Smooth muscle cell (in vitro differentiated cells): ENCODE data around the gene KYAT1. TPM values are rescaled to one million over a fixed set of nuclear protein-coding genes. Genes with fewer than 3 reads are reported as not detected.

Experiments used
- DNase-seq: peaks from one replicate; lab custom pipeline; 2025; ENCODE audit not compliant: unreplicated experiment; lab: John Stamatoyannopoulos, UW
- H2AFZ ChIP-seq: fragments of 200-600 bp; sonication (generic); 2 replicates; pipeline ENCODE4 v1.6.0; 2016; ENCODE audit warnings: antibody characterized with exemption, low read depth, mild to moderate bottlenecking
- H3F3A ChIP-seq: fragments of 200-600 bp; sonication (generic); 2 replicates; pipeline ENCODE4 v1.6.0; 2017; ENCODE audit warnings: antibody characterized with exemption, low read depth
- H3K27ac ChIP-seq: fragments of 200-600 bp; sonication (generic); 2 replicates; pipeline ENCODE4 v1.5.1; 2016; ENCODE audit warnings: low read depth, mild to moderate bottlenecking
- H3K27me3 ChIP-seq: fragments of 200-600 bp; sonication (generic); 2 replicates; pipeline ENCODE4 v1.6.1; 2016; ENCODE audit warnings: low read depth, mild to moderate bottlenecking
- H3K36me3 ChIP-seq: fragments of 200-600 bp; sonication (generic); 2 replicates; pipeline ENCODE4 v1.5.1; 2016; ENCODE audit warnings: low read depth
- H3K4me1 ChIP-seq: fragments of 200-600 bp; sonication (generic); 2 replicates; pipeline ENCODE4 v1.5.1; 2016; ENCODE audit warnings: low read depth
- H3K4me2 ChIP-seq: fragments of 200-600 bp; sonication (generic); 2 replicates; pipeline ENCODE4 v1.6.0; 2016; ENCODE audit warnings: mild to moderate bottlenecking
- H3K4me3 ChIP-seq: fragments of 200-600 bp; sonication (generic); 2 replicates; pipeline ENCODE4 v1.5.1; 2016; ENCODE audit warnings: mild to moderate bottlenecking
- H3K79me2 ChIP-seq: fragments of 200-600 bp; sonication (generic); 2 replicates; pipeline ENCODE4 v1.6.0; 2016; ENCODE audit warnings: low read depth, mild to moderate bottlenecking
- H3K9ac ChIP-seq: fragments of 200-600 bp; sonication (generic); 2 replicates; pipeline ENCODE4 v1.6.0; 2016; ENCODE audit warnings: low read depth
- H3K9me3 ChIP-seq: fragments of 200-600 bp; sonication (generic); replicated peaks from 2 replicates; pipeline ENCODE4 v1.5.1; 2016; ENCODE audit warnings: low read depth
- H4K20me1 ChIP-seq: fragments of 200-600 bp; sonication (generic); 2 replicates; pipeline ENCODE4 v1.6.0; 2016; ENCODE audit warnings: low read depth
- CTCF ChIP-seq: fragments of 200-600 bp; sonication (generic); IDR thresholded peaks from 2 replicates; pipeline ENCODE4 v1.5.1; 2017; ENCODE audit warnings: borderline replicate concordance, mild to moderate bottlenecking, antibody characterized with exemption; ENCODE audit not compliant: insufficient read depth, poor library complexity, severe bottlenecking
- WGBS: methylation state at CpG from one replicate; pipeline ENCODE4 v1.1.7; 2016; ENCODE audit warnings: low lambda C conversion rate; 5-methylcytosine and 5-hydroxymethylcytosine counted together
- polyA plus RNA-seq: library from polyadenylated mRNA; unstranded; fragments of >200 nt; fragmentation: Nextera tagmentation; extraction: Ambion mirVana; gene quantifications from 2 replicates; pipeline ENCODE4 v1.2.1, GENCODE V29; 2016
- total RNA-seq: library from RNA; depleted of rRNA; stranded (reverse); fragments of >200 nt; gene quantifications from 2 replicates; pipeline ENCODE4 v1.2.3, GENCODE V29; 2014

KYAT1 gene
- total and polyA plus RNA-seq, 2 experiments from 2014 or later, result 3.1 to 7.7 TPM

- no peak overlapping the region for H2AFZ ChIP-seq
- no peak overlapping the region for H3K27ac ChIP-seq
- peaks cover 5% of the 10 kb centered on the region for H3F3A ChIP-seq
- H3K4me3 ChIP-seq, result no peak overlapping the region
- H3K4me1 ChIP-seq, result no peaks in the 10 kb centered on the region
- no peaks in the 10 kb centered on the region for H3K9me3 ChIP-seq
- no peak for TF ChIP-seq CTCF
- H3K36me3 ChIP-seq, result no peaks in the 10 kb centered on the region
- H3K79me2 ChIP-seq, result no peaks in the 10 kb centered on the region
- no peaks in the 10 kb centered on the region for H4K20me1 ChIP-seq
- DNase-seq, result no peak
- H3K9ac ChIP-seq, result no peak overlapping the region
- no peak overlapping the region for H3K4me2 ChIP-seq
- H3K27me3 ChIP-seq, result no peaks in the 10 kb centered on the region
- 97% methylated on average over 12 of the region's 12 CpGs for WGBS
Observed at GRCh38 chr9:128809036-128809599, 72.6 kb downstream of the KYAT1 start.

- H2AFZ ChIP-seq, result no peak overlapping the region
- TF ChIP-seq CTCF, result no peak
- no peak for DNase-seq
- H3K9ac ChIP-seq, result no peak overlapping the region
- H3K27me3 ChIP-seq, result no peaks in the 10 kb centered on the region
- H3K9me3 ChIP-seq, result no peaks in the 10 kb centered on the region
- no peaks in the 10 kb centered on the region for H3K36me3 ChIP-seq
- WGBS, result 80% methylated on average over 3 of the region's 3 CpGs
- no peak overlapping the region for H3K4me2 ChIP-seq
- peaks cover 5% of the 10 kb centered on the region for H3F3A ChIP-seq
- H3K4me1 ChIP-seq, result no peaks in the 10 kb centered on the region
- H3K4me3 ChIP-seq, result no peak overlapping the region
- no peaks in the 10 kb centered on the region for H4K20me1 ChIP-seq
- no peaks in the 10 kb centered on the region for H3K79me2 ChIP-seq
- H3K27ac ChIP-seq, result no peak overlapping the region
Observed at GRCh38 chr9:128808543-128808942, 73.2 kb downstream of the KYAT1 start.

GRCh38 chr9:128807827-128808226, 73.9 kb downstream of the KYAT1 start:
- Histone ChIP-seq H3K27me3 (no peaks in the 10 kb centered on the region), H3K36me3 (no peaks in the 10 kb centered on the region), H3K27ac (no peak overlapping the region), H3K4me2 (no peak overlapping the region), H3K9ac (no peak overlapping the region), H2AFZ (no peak overlapping the region), H3K9me3 (no peaks in the 10 kb centered on the region), H3F3A (peaks cover 5% of the 10 kb centered on the region), H3K4me3 (no peak overlapping the region), H4K20me1 (no peaks in the 10 kb centered on the region), H3K79me2 (no peaks in the 10 kb centered on the region), H3K4me1 (no peaks in the 10 kb centered on the region)
- TF ChIP-seq CTCF, result no peak
- 93% methylated on average over 13 of the region's 14 CpGs for WGBS
- DNase-seq, result no peak

- Histone ChIP-seq H3F3A (peaks cover 5% of the 10 kb centered on the region), H3K9ac (no peak overlapping the region), H3K4me1 (no peaks in the 10 kb centered on the region), H3K27me3 (no peaks in the 10 kb centered on the region), H3K4me3 (no peak overlapping the region), H4K20me1 (no peaks in the 10 kb centered on the region), H3K27ac (no peak overlapping the region), H3K9me3 (no peaks in the 10 kb centered on the region), H3K4me2 (no peak overlapping the region), H2AFZ (no peak overlapping the region), H3K79me2 (no peaks in the 10 kb centered on the region), H3K36me3 (no peaks in the 10 kb centered on the region)
- DNase-seq, result no peak
- 91% methylated on average over 14 of the region's 14 CpGs for WGBS
- TF ChIP-seq CTCF, result no peak
Observed at GRCh38 chr9:128805661-128806060, 76.1 kb downstream of the KYAT1 start.
